Measurements from ENCODE around the gene DPEP1. TPM values are rescaled to one million over a fixed set of nuclear protein-coding genes. Genes with fewer than 3 reads are reported as not detected.

Gene DPEP1
- total and polyA plus RNA-seq, 2 experiments from 2014 or later = 1.7 to 2.3 TPM

GRCh38 chr16:89572485-89573205 is 40.8 kb upstream of the DPEP1 start:
- peaks cover 24% of the 10 kb centered on the region for H3K27me3 ChIP-seq (ENCODE audit: insufficient read depth)
- H2AFZ ChIP-seq = no peak overlapping the region
- Mint-ChIP-seq H3K27ac (no peak overlapping the region), H3K4me3 (no peak overlapping the region), H3K9me3 (no peaks in the 10 kb centered on the region), H3K36me3 (ENCODE audit: low read depth) (no peaks in the 10 kb centered on the region), H3K4me1 (peaks cover 3% of the 10 kb centered on the region), H3K27me3 (ENCODE audit: insufficient read depth, low read depth, poor library complexity) (peaks cover 24% of the 10 kb centered on the region)
- no peak overlapping the region for H3K27ac ChIP-seq (ENCODE audit: low read depth)
- no peak overlapping the region for H3K4me3 ChIP-seq
- H3F3A ChIP-seq (replicated peaks; ENCODE audit: low read depth) = no peaks in the 10 kb centered on the region; the same call in 1 of the 2 replicates
- H3K36me3 ChIP-seq (ENCODE audit: insufficient read depth) = no peaks in the 10 kb centered on the region
- H3K79me2 ChIP-seq (replicated peaks; ENCODE audit: insufficient read depth) = no peaks in the 10 kb centered on the region
- no peak for DNase-seq (ENCODE audit: low spot score)
- no peak for ATAC-seq
- H3K4me2 ChIP-seq = no peak overlapping the region
- no peak for TF ChIP-seq POLR2AphosphoS5 (IDR thresholded peaks at IDR 0.05; ENCODE audit: low read depth)
- peaks cover 5% of the 10 kb centered on the region; the same call in 1 of the 2 replicates for H3K4me1 ChIP-seq (ENCODE audit: insufficient read depth)
- H4K20me1 ChIP-seq (replicated peaks; ENCODE audit: insufficient read depth) = no peaks in the 10 kb centered on the region
- no peaks in the 10 kb centered on the region for H3K9me2 ChIP-seq (ENCODE audit: insufficient read depth)

- DNase-seq (ENCODE audit: low spot score) (no peak), ATAC-seq (peak; percentile 27)
- Histone ChIP-seq H2AFZ (peak overlapping the region; percentile 87), H3K4me1 (ENCODE audit: insufficient read depth) (peaks cover 5% of the 10 kb centered on the region; the same call in 1 of the 2 replicates), H3K27ac (ENCODE audit: low read depth) (no peak overlapping the region), H3K79me2 (replicated peaks; ENCODE audit: insufficient read depth) (no peaks in the 10 kb centered on the region), H3K36me3 (ENCODE audit: insufficient read depth) (no peaks in the 10 kb centered on the region), H3K4me3 (peak overlapping the region; percentile 78), H4K20me1 (replicated peaks; ENCODE audit: insufficient read depth) (no peaks in the 10 kb centered on the region), H3K9me2 (ENCODE audit: insufficient read depth) (no peaks in the 10 kb centered on the region), H3K27me3 (ENCODE audit: insufficient read depth) (peaks cover 24% of the 10 kb centered on the region), H3K4me2 (peak overlapping the region; percentile 91), H3F3A (replicated peaks; ENCODE audit: low read depth) (no peaks in the 10 kb centered on the region; the same call in 1 of the 2 replicates)
- Mint-ChIP-seq H3K4me1 (peaks cover 3% of the 10 kb centered on the region), H3K27ac (no peak overlapping the region), H3K9me3 (no peaks in the 10 kb centered on the region), H3K27me3 (ENCODE audit: insufficient read depth, low read depth, poor library complexity) (peaks cover 24% of the 10 kb centered on the region), H3K36me3 (ENCODE audit: low read depth) (peaks cover 8% of the 10 kb centered on the region), H3K4me3 (peak overlapping the region; percentile 52)
- TF ChIP-seq NANOG (IDR thresholded peaks at IDR 0.05; ENCODE audit: borderline replicate concordance) = no peak
- TF ChIP-seq EZH2 (IDR thresholded peaks at IDR 0.05; ENCODE audit: low read depth, unreplicated experiment) = no peak
- no peak for TF ChIP-seq JUNB (IDR thresholded peaks at IDR 0.05; ENCODE audit: unreplicated experiment)
- TF ChIP-seq REST (IDR thresholded peaks at IDR 0.05; ENCODE audit: unreplicated experiment) = no peak
- no peak for TF ChIP-seq ZNF331 (CRISPR knock-in tag; IDR thresholded peaks at IDR 0.05; ENCODE audit: low read depth)
- no peak for TF ChIP-seq EZH2phosphoT487 (IDR thresholded peaks at IDR 0.05; ENCODE audit: unreplicated experiment)
- no peak for TF ChIP-seq ZNF114 (CRISPR knock-in tag; IDR thresholded peaks at IDR 0.05)
- no peak for TF ChIP-seq CREB1 (CRISPR knock-in tag; IDR thresholded peaks at IDR 0.05; ENCODE audit: low read depth)
- no peak for TF ChIP-seq ZNF462 (CRISPR knock-in tag; IDR thresholded peaks at IDR 0.05)
- no peak for TF ChIP-seq POLR2AphosphoS5 (IDR thresholded peaks at IDR 0.05; ENCODE audit: low read depth)
Observed at GRCh38 chr16:89573826-89574680, 39.4 kb upstream of the DPEP1 start.

All from GM23338 (cell line).